Fibroblast of skin of left biceps (primary cell): Measurements from ENCODE around the gene MLNR.

Source experiments
- DNase-seq, 2 experiments: peaks; one replicate each; pipeline ENCODE4 v3.0.0-alpha.2; 2013; ENCODE audit warnings: low read depth in 2 of 2

Gene MLNR

GRCh38 chr13:49220036-49220855 is at the start of gene MLNR:
Gene MLNR, plus strand, starts transcription at chr13:49220338. Its CDS starts 0 bp downstream, at chr13:49220338.
- DNase-seq = no peak

DNA sequence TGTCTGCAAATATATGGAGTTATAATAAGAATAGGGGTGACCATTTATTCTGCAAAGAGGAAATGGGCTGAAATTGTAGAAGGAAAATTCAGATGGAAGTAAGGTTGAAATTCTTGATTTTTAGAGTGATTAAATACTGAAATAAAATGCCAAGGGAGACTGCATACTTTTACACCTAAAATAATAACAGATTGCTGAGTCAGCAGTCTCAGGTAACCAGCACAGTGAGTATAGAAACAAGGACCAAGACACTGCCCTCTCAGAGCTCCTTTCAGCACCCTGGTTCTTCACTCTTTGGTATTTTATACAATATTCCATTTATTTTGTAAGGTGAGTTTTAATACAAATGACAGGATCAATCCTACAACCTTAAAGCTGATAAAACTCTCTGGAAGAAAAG is 48.8 kb upstream of the MLNR start:
- DNase-seq = no peak

- DNase-seq = no peak
These were observed 36.3 kb upstream of the MLNR start for GRCh38 chr13:49183672-49184325.

DNA sequence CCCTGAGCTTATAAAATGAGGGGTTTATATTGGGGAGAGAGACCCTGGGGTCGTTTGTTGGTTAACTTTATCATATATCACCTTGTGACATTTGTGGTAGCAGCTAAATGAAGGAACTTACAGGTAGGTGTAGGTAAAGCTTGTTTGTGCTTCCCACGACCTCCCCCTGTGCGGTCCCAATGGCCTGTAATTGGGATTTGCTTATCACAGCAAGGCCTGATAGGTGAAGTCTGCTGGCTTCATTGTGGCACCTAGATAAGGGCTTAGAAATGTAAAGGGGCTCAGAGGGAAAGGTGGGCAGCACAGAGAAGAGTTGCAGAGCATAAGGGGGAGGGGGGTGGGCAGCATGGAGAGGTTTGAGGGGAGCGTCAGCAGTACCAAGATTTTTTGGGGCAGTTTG is 35.5 kb upstream of the MLNR start:
- DNase-seq = no peak

DNA sequence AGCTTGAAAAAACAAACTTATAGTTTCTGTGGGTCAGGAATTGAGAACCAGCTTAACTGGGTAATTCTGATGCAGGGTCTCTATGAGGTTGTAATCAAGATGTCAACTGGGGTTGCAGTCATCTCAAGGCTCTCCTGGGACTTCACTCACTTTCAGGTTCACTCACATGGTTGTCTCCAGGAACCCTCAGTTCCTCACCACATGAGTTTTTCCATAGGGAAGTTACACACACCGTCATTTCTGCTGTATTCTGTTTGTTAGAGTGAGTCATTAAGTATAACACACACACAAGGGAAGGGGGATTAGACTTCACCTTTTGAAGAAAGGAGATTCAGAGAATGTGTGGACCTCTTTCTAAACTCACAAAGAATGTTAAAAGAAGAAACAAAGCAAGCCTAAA is 34.9 kb upstream of the MLNR start:
- DNase-seq = no peak

DNA sequence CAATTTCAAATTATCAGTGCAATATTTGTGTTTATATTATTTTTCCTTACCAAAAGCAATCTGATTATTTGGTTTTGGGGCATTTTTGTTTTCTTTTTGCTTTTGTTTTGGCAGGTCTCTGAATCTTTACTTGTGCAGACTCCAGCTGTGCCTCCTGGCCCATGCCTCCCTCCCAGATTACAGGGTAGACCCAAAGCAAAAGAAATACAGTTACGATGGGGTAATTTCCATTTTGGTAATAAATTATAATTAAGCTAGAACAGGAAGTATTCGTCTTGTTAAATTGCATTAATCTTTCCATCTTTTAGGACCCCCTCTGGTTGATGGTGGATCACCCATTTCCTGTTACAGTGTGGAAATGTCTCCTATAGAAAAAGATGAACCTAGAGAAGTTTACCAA is 29.2 kb upstream of the MLNR start:
- DNase-seq = no peak

GRCh38 chr13:49206641-49207040 is 13.5 kb upstream of the MLNR start:
- DNase-seq = no peak

- DNase-seq = no peak
These were observed 11.5 kb upstream of the MLNR start for GRCh38 chr13:49208619-49209018.

DNA sequence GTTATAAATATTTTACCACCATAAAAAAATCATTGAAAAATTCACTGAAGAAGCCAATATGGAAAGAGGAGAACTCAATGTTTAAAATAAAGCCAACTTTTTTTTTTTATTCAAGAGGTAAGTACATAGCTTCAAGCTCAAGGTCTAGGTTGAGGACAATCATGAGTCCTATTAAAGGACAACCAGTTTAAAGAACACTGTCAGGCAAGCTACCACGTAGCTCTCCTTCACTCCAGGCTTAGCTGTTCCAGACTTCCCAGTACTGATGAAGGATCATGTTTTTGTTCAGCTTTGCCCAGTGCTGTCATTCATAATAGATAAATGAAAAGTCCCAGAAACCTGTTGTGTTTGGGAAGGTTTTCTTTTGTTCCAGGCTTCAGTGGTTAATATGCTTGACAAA is 10.0 kb upstream of the MLNR start:
- no peak for DNase-seq

DNA sequence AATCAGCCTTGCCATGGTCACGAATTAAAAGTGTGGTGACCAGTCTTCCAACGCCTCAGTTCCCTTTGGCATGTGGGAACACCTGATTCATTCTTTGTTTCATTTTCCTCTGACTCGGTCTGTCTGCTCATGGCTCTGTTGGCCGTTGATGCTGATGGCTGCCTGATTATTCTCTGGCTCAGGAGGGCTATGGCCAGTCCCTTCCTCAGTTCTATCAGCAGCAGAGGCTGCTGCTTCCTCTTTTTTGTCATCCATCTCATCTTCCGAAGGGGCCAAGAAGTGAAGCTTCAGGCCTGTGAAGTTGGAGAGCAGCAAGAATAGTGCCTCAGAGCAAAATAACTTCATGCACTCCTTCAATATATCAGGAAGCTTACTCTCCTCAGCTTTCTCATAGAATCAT is 9.5 kb upstream of the MLNR start:
- no peak for DNase-seq

- no peak for DNase-seq
These were observed 6.6 kb upstream of the MLNR start for GRCh38 chr13:49213539-49213938.

GRCh38 chr13:49213997-49214916 is 5.9 kb upstream of the MLNR start:
- DNase-seq = no peak

DNA sequence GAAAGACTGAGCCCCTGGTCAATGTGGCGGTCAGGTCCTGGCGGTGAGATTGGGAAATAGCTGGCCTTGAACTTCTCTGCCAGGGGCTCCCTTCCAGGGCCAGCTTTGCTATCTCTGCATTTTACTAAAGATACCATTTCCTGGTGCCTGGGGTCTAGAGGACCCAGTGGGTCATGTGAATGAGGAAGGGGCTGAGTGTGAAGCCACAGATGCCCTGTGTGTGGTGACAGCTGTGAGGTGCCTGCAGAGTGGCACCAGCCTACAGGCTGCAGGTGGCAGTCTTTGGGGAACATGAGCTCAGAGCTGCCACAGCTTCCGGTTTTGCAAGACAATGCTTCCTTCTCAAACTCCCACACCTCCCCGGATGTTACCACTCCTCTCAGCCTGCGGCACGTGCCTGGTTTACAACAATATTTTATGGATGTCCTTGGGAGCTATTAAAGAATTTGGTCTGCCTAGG is 5.2 kb upstream of the MLNR start:
- DNase-seq = no peak

- DNase-seq = no peak
These were observed 3.8 kb upstream of the MLNR start for GRCh38 chr13:49216334-49216733.

DNA sequence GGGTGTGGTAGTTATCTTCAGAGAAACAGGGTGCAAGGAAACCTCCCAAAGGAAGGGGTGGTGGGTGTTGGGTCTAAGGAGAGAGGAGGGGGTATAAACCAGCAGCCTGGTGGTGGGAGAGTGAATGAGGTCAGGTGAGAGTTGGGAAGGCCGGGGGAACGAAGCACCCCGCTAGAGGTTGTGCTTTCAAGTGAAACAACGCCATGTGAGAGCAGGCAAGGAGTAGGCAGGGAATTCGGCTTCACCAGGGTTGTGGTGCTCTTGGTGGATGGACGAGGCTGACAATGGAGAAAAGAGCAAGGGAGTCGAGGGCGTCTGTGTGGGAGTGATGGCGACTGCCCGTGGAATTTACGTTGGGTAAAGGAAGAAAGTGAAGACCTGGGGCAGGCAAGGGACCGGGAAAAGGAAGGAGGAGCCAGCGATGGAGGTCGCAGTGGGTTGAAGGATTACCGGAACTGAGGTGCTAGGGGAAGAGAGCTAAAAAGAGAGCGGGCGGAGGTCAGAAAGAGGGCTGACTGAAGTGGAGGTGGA is 2.1 kb upstream of the MLNR start:
- DNase-seq = no peak

GRCh38 chr13:49218493-49219051 is 1.6 kb upstream of the MLNR start:
- DNase-seq = no peak

- no peak for DNase-seq
These were observed 497 bp upstream of the MLNR start for GRCh38 chr13:49219647-49220035.

DNA sequence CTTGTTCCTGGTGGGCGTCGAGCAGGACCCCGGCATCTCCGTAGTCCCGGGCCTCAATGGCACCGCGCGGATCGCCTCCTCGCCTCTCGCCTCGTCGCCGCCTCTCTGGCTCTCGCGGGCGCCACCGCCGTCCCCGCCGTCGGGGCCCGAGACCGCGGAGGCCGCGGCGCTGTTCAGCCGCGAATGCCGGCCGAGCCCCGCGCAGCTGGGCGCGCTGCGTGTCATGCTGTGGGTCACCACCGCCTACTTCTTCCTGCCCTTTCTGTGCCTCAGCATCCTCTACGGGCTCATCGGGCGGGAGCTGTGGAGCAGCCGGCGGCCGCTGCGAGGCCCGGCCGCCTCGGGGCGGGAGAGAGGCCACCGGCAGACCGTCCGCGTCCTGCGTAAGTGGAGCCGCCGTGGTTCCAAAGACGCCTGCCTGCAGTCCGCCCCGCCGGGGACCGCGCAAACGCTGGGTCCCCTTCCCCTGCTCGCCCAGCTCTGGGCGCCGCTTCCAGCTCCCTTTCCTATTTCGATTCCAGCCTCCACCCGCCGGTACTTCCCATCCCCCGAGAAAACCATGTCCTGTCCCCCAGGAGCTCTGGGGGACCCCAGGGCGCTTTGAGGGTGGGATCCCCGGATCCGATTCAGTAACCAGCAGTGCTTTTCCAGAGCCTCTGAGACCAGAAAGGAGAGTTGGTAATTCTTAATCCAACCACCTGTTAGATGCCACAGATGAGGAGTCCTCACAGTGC is 885 bp downstream of the MLNR start:
- DNase-seq = no peak

DNA sequence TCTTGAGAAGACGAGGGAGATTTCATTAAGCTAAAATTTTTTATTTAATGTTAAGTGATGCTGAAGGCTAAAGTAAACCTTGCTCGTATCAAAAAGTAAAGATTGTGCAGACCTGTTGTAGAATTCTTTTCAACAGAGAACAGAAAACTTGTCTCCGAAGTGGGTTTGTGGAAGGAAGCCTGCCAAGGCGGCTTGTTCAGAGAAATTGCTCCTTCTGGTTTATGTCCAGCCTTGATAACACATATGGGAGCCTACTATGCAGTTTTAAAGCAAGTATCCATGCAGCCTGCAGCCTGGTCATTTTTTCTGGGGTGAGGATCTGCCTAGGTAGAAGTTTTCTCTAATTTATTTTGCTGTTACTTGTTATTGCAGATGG is 1.4 kb downstream of the MLNR start:
- no peak for DNase-seq

DNA sequence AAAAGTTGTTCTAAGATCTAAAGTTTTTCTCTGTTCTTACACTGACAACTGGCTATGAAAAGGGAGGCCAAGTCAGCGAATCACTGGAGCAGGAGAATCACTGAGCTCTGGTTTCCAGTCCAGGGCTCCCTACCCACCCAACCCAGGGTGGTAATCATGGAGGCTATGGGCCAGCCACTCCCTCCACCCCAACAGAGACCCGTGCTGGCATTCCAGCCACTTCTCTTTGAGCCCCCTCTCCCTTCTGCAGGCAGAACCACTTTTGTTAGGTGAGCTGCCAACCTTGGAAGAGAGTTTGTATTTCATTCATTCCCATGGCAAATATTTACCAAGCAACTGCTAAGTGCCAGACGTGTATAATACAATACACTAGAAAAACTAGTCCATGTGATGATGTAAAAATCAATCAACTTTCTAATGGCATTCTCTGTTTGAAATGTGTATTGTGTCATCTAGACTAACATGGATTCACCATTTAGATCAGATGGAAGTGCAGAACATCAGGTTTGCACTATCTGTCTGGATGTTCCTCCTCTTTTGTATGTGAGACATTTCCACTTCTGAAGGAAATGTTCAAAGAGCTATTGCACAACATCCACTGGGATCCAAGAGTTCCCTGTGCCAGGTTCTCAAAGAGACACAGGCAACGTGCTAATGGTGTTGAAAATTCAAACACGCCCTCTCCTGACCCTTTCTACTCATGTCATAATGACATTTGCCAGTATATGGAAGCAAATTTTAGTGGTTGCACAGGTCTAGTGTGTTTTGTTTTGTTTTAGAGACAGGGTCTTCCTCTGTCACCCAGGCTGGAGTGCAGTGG is 5.3 kb downstream of the MLNR start:
- no peak for DNase-seq
